ENCODE data around the gene P4HA2.
"Not testable (repeated sequence)": the region's sequence is repeated elsewhere in the genome, so short reads cannot be mapped to it uniquely, and the experiment has no call there.

DNA sequence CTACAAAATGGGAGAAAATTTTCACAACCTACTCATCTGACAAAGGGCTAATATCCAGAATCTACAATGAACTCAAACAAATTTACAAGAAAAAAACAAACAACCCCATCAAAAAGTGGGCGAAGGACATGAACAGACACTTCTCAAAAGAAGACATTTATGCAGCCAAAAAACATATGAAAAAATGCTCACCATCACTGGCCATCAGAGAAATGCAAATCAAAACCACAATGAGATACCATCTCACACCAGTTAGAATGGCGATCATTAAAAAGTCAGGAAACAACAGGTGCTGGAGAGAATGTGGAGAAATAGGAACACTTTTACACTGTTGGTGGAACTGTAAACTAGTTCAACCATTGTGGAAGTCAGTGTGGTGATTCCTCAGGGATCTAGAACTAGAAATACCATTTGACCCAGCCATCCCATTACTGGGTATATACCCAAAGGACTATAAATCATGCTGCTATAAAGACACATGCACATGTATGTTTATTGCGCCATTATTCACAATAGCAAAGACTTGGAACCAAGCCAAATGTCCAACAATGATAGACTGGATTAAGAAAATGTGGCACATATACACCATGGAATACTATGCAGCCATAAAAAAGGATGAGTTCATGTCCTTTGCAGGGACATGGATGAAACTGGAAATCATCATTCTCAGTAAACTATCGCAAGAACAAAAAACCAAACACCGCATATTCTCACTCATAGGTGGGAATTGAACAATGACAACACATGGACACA, 65.9 kb downstream of the P4HA2 start:
- TF ChIP-seq, protein P1, sequence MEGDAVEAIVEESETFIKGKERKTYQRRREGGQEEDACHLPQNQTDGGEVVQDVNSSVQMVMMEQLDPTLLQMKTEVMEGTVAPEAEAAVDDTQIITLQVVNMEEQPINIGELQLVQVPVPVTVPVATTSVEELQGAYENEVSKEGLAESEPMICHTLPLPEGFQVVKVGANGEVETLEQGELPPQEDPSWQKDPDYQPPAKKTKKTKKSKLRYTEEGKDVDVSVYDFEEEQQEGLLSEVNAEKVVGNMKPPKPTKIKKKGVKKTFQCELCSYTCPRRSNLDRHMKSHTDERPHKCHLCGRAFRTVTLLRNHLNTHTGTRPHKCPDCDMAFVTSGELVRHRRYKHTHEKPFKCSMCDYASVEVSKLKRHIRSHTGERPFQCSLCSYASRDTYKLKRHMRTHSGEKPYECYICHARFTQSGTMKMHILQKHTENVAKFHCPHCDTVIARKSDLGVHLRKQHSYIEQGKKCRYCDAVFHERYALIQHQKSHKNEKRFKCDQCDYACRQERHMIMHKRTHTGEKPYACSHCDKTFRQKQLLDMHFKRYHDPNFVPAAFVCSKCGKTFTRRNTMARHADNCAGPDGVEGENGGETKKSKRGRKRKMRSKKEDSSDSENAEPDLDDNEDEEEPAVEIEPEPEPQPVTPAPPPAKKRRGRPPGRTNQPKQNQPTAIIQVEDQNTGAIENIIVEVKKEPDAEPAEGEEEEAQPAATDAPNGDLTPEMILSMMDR (IDR thresholded peaks at IDR 0.05): not testable (repeated sequence)
- not testable (repeated sequence) for TF ChIP-seq POLR2A, EP300, POLR2AphosphoS5 (IDR thresholded peaks at IDR 0.05)

Data from upper lobe of left lung (tissue), 4 donors.